ENCODE measurements around the gene TMED1.

GRCh38 chr19:10812902-10813404, 23.1 kb downstream of the TMED1 start:
- TF ChIP-seq CTCF (IDR thresholded peaks at IDR 0.05; ENCODE audit: control extremely low read depth in 1 of 3, insufficient read depth in 1 of 3, low read depth in 1 of 3, low read length in 3 of 3) (no peak), CBX5 (IDR thresholded peaks at IDR 0.05; ENCODE audit: low read depth, low read length) (no peak), TBP (IDR thresholded peaks at IDR 0.05; ENCODE audit: low read depth, low read length) (no peak), POLR2A (IDR thresholded peaks at IDR 0.05; ENCODE audit: control extremely low read depth in 1 of 2, low read depth in 2 of 2, low read length in 2 of 2) (no peak), HDAC2 (IDR thresholded peaks at IDR 0.05; ENCODE audit: borderline replicate concordance in 1 of 2, low read depth in 2 of 2, low read length in 2 of 2) (no peak), POLR2AphosphoS5 (IDR thresholded peaks at IDR 0.05; ENCODE audit: low read depth, low read length) (no peak), MAX (IDR thresholded peaks at IDR 0.05) (no peak), CREB1 (IDR thresholded peaks at IDR 0.05) (no peak), NANOG (IDR thresholded peaks at IDR 0.05; ENCODE audit: insufficient read depth, low read depth, low read length, poor library complexity, severe bottlenecking) (no peak)
